IMR-90 (cell line): ENCODE results near the gene TANGO6. TPM values are rescaled to one million over a fixed set of nuclear protein-coding genes. Genes with fewer than 3 reads are reported as not detected.

Experiments used
- ATAC-seq: fragments of 200-7000 bp; cut with Tn5 transposase; 2 replicates; pipeline ENCODE4 v1.9.1; 2020; ENCODE audit warnings: low read depth, mild to moderate bottlenecking, moderate library complexity
- BruUV-seq: library from RNA; stranded (reverse); fragments of 400-500 nt; replicated peaks from 2 replicates; lab custom pipeline; 2021; lab: Mats Ljungman, UMichigan
- CTCF ChIA-PET: fragments of 300-600 bp; formaldehyde crosslinking; extraction: SDS; loops from one replicate; lab custom pipeline; 2021; ENCODE audit warnings: antibody characterized with exemption; lab: Yijun Ruan, JAX
- POLR2A ChIA-PET: fragments of 300-600 bp; sonication (Branson Sonifier 250); formaldehyde crosslinking; loops from one replicate; lab custom pipeline; 2022; ENCODE audit warnings: antibody characterized with exemption; ENCODE audit not compliant: unreplicated experiment; lab: Charles Lee
- DNase-seq: peaks from one replicate; pipeline ENCODE4 v3.0.0; 2013
- H2AFZ ChIP-seq: replicated peaks from 2 replicates; pipeline ENCODE3; 2013; ENCODE audit warnings: low read length, mild to moderate bottlenecking; ENCODE audit not compliant: poor library complexity
- H2AK5ac ChIP-seq: 2 replicates; pipeline ENCODE4 v1.6.1; 2013; ENCODE audit warnings: low read depth, low read length, inconsistent platforms
- H2AK9ac ChIP-seq: replicated peaks from 2 replicates; pipeline ENCODE3; 2013; ENCODE audit warnings: mild to moderate bottlenecking, low read depth, low read length, moderate library complexity; ENCODE audit not compliant: poor library complexity
- H2BK120ac ChIP-seq: 2 replicates; pipeline ENCODE4 v1.6.1; 2013; ENCODE audit warnings: low read depth, low read length, inconsistent platforms
- H2BK15ac ChIP-seq: 3 replicates; pipeline ENCODE4 v1.6.1; 2013; ENCODE audit warnings: low read depth, low read length, inconsistent platforms
- H2BK20ac ChIP-seq: 2 replicates; pipeline ENCODE4 v1.6.1; 2013; ENCODE audit warnings: low read depth, mild to moderate bottlenecking, inconsistent platforms, low read length, moderate library complexity
- H2BK5ac ChIP-seq: 2 replicates; pipeline ENCODE4 v1.6.1; 2013; ENCODE audit warnings: mild to moderate bottlenecking, low read depth, low read length, inconsistent platforms; ENCODE audit not compliant: poor library complexity, severe bottlenecking
- H3K14ac ChIP-seq: replicated peaks from 2 replicates; pipeline ENCODE4 v1.6.1; 2013; ENCODE audit warnings: low read depth, low read length, inconsistent platforms
- H3K18ac ChIP-seq: 2 replicates; pipeline ENCODE4 v1.6.1; 2013; ENCODE audit warnings: low read depth, low read length, control low read depth
- H3K23ac ChIP-seq: 2 replicates; pipeline ENCODE4 v1.6.1; 2013; ENCODE audit warnings: low read depth, low read length, inconsistent platforms
- H3K27ac ChIP-seq: 2 replicates; pipeline ENCODE4 v1.5.1; 2013; ENCODE audit warnings: mild to moderate bottlenecking, control low read depth, low read length; ENCODE audit not compliant: insufficient read depth
- H3K27me3 ChIP-seq: 2 replicates; pipeline ENCODE4 v1.6.1; 2013; ENCODE audit warnings: low read length; ENCODE audit not compliant: control insufficient read depth, insufficient read depth
- H3K36me3 ChIP-seq: 2 replicates; pipeline ENCODE4 v1.6.1; 2013; ENCODE audit warnings: low read length, mixed read lengths; ENCODE audit not compliant: control insufficient read depth, insufficient read depth
- H3K4ac ChIP-seq: 2 replicates; pipeline ENCODE4 v1.6.1; 2013; ENCODE audit warnings: low read depth, low read length, inconsistent platforms
- H3K4me1 ChIP-seq: 2 replicates; pipeline ENCODE4 v1.6.1; 2013; ENCODE audit warnings: low read length, mixed read lengths; ENCODE audit not compliant: control insufficient read depth, insufficient read depth
- H3K4me2 ChIP-seq: 2 replicates; pipeline ENCODE4 v1.6.1; 2013; ENCODE audit warnings: low read depth, mild to moderate bottlenecking, control low read depth, low read length, moderate library complexity
- H3K4me3 ChIP-seq: 2 replicates; pipeline ENCODE4 v1.5.1; 2013; ENCODE audit warnings: low read depth, mild to moderate bottlenecking, control low read depth, low read length, moderate library complexity; ENCODE audit not compliant: insufficient read depth
- H3K56ac ChIP-seq: 2 replicates; pipeline ENCODE4 v1.6.1; 2013; ENCODE audit warnings: low read length, inconsistent platforms; ENCODE audit not compliant: insufficient read depth; ENCODE audit errors: extremely low read depth
- H3K79me1 ChIP-seq, 2 experiments: 2 replicates each; pipeline ENCODE4 v1.6.1; 2013; ENCODE audit warnings: low read length in 2 of 2, inconsistent platforms in 1 of 2, low read depth in 1 of 2
- H3K9ac ChIP-seq: 2 replicates; pipeline ENCODE4 v1.6.1; 2013; ENCODE audit warnings: low read depth, low read length, control low read depth
- H3K9me1 ChIP-seq: 2 replicates; pipeline ENCODE4 v1.6.1; 2013; ENCODE audit warnings: low read length, inconsistent platforms; ENCODE audit not compliant: insufficient read depth
- H3K9me3 ChIP-seq: 2 replicates; pipeline ENCODE4 v1.6.1; 2013; ENCODE audit warnings: low read length; ENCODE audit not compliant: control insufficient read depth, insufficient read depth
- H4K20me1 ChIP-seq: 2 replicates; pipeline ENCODE4 v1.6.1; 2013; ENCODE audit warnings: low read length, inconsistent platforms; ENCODE audit not compliant: insufficient read depth
- H4K5ac ChIP-seq: 2 replicates; pipeline ENCODE4 v1.6.1; 2013; ENCODE audit warnings: mild to moderate bottlenecking, low read depth, low read length, control low read depth
- H4K8ac ChIP-seq, 2 experiments: 2 replicates each; pipeline ENCODE4 v1.6.1; 2013; ENCODE audit warnings: low read depth in 2 of 2, low read length in 2 of 2, control low read depth in 1 of 2, inconsistent platforms in 1 of 2
- H4K91ac ChIP-seq: 2 replicates; pipeline ENCODE4 v1.6.1; 2013; ENCODE audit warnings: low read depth, low read length, inconsistent platforms; ENCODE audit not compliant: insufficient read depth
- BHLHE40 ChIP-seq: fragments of 150-350 bp; IDR thresholded peaks from 2 replicates; pipeline ENCODE4 v1.6.1; 2016; ENCODE audit warnings: mild to moderate bottlenecking, low read depth, low read length
- CEBPB ChIP-seq: IDR thresholded peaks from 2 replicates; pipeline ENCODE4 v1.6.1; 2012; ENCODE audit warnings: low read depth, low read length, improper control_type of control experiment
- CHD1 ChIP-seq: IDR thresholded peaks from 2 replicates; pipeline ENCODE4 v1.6.1; 2012; ENCODE audit warnings: low read depth, low read length, improper control_type of control experiment
- CTCF ChIP-seq: conservative IDR thresholded peaks from 2 replicates; pipeline ENCODE4 v1.5.1; 2012; ENCODE audit warnings: mild to moderate bottlenecking, low read depth, low read length, improper control_type of control experiment
- ELK1 ChIP-seq: fragments of 150-350 bp; IDR thresholded peaks from 2 replicates; pipeline ENCODE4 v1.6.1; 2016; ENCODE audit warnings: low read depth, mild to moderate bottlenecking, low read length, moderate library complexity, borderline replicate concordance
- FOS ChIP-seq: fragments of 150-350 bp; IDR thresholded peaks from 2 replicates; pipeline ENCODE4 v1.6.1; 2016; ENCODE audit warnings: low read depth, low read length
- MAFK ChIP-seq: IDR thresholded peaks from 2 replicates; pipeline ENCODE4 v1.6.1; 2012; ENCODE audit warnings: low read depth, low read length, improper control_type of control experiment
- MAZ ChIP-seq: IDR thresholded peaks from 2 replicates; pipeline ENCODE4 v1.6.1; 2012; ENCODE audit warnings: low read depth, mild to moderate bottlenecking, low read length, improper control_type of control experiment, moderate library complexity, borderline replicate concordance
- MXI1 ChIP-seq: IDR thresholded peaks from 2 replicates; pipeline ENCODE4 v1.6.1; 2012; ENCODE audit warnings: low read depth, mild to moderate bottlenecking, low read length, moderate library complexity, borderline replicate concordance
- NFE2L2 ChIP-seq: fragments of 150-350 bp; IDR thresholded peaks from 2 replicates; pipeline ENCODE4 v1.6.1; 2016; ENCODE audit warnings: low read depth, mild to moderate bottlenecking, low read length
- POLR2A ChIP-seq: IDR thresholded peaks from 2 replicates; pipeline ENCODE4 v1.6.1; 2012; ENCODE audit warnings: mild to moderate bottlenecking, low read depth, low read length
- RAD21 ChIP-seq: IDR thresholded peaks from 2 replicates; pipeline ENCODE4 v1.6.1; 2012; ENCODE audit warnings: low read length, improper control_type of control experiment
- RCOR1 ChIP-seq: IDR thresholded peaks from 2 replicates; pipeline ENCODE4 v1.6.1; 2012; ENCODE audit warnings: mild to moderate bottlenecking, low read length, improper control_type of control experiment; ENCODE audit not compliant: insufficient replicate concordance
- RFX5 ChIP-seq: IDR thresholded peaks from 2 replicates; pipeline ENCODE4 v1.8.0; 2012; ENCODE audit warnings: low read depth, mild to moderate bottlenecking, low read length, moderate library complexity
- SMC3 ChIP-seq: fragments of 150-350 bp; IDR thresholded peaks from 2 replicates; pipeline ENCODE4 v1.6.1; 2016; ENCODE audit warnings: low read depth, mild to moderate bottlenecking, antibody characterized with exemption, low read length, moderate library complexity
- USF2 ChIP-seq: fragments of 150-350 bp; IDR thresholded peaks from 2 replicates; pipeline ENCODE4 v1.6.1; 2017; ENCODE audit warnings: mild to moderate bottlenecking, antibody characterized with exemption, low read length, low read depth
- whole genome bisulfite sequencing, 2 experiments: methylation state at CpG; one replicate each; pipeline versions ENCODE4 v1.1.5 to v1.1.7; 2013; ENCODE audit warnings: missing lambda C conversion rate in 2 of 2; ENCODE audit not compliant: insufficient read length in 1 of 2; ENCODE audit errors: extremely low coverage in 2 of 2; 5-methylcytosine and 5-hydroxymethylcytosine counted together
- dilution Hi-C: fragments of 300-500 bp; cut with HindIII; formaldehyde crosslinking; loops from one replicate; pipeline ENCODE4 v1.14.3; 2018; ENCODE audit warnings: low sequenced_read_pairs; ENCODE audit not compliant: unreplicated experiment
- in situ Hi-C: fragments of 300-500 bp; cut with MboI; formaldehyde crosslinking; loops from 3 replicates; pipeline ENCODE4 v1.14.3; 2019; ENCODE audit warnings: low sequenced_read_pairs, inconsistent platforms, mixed read lengths
- intact Hi-C: fragments of 100-400 bp; cut with micrococcal nuclease; formaldehyde crosslinking; loops from 2 replicates; pipeline ENCODE4 v1.10.0; 2022
- polyA plus RNA-seq, 3 experiments: library from polyadenylated mRNA; depleted of rRNA; stranded (reverse); fragments of >200 nt; gene quantifications; 2 replicates each; pipeline ENCODE4 v1.2.3, GENCODE V29; 2012; ENCODE audit warnings: low replicate concordance in 1 of 3
- total RNA-seq: library from RNA; depleted of rRNA; stranded (reverse); fragments of >200 nt; gene quantifications from 2 replicates; pipeline ENCODE4 v1.2.3, GENCODE V29; 2012

The TANGO6 gene
- total and polyA plus RNA-seq, 2 of the 4 experiments (the other 2 are of a cell fraction), result 6.7 to 22.4 TPM

- Histone ChIP-seq H3K27me3 (no peaks in the 10 kb centered on the region), H2BK15ac (no peak overlapping the region), H3K18ac (no peak overlapping the region), H2BK5ac (no peak overlapping the region), H2AFZ (no peak overlapping the region), H4K8ac (no peak overlapping the region), H2AK5ac (no peak overlapping the region), H3K9me1 (0 out of 2 replicates have a peak, but pooled peaks cover 4% of the 10 kb centered on the region), H3K79me1 (no peaks in the 10 kb centered on the region), H2AK9ac (no peak overlapping the region), H4K20me1 (no peaks in the 10 kb centered on the region), H3K56ac (no peak overlapping the region), H3K14ac (no peak overlapping the region), H3K27ac (no peak overlapping the region), H3K9me3 (no peaks in the 10 kb centered on the region), H2BK120ac (no peak overlapping the region), H4K91ac (no peak overlapping the region), H3K4me2 (no peak overlapping the region), H2BK20ac (no peak overlapping the region), H3K9ac (no peak overlapping the region), H3K4me1 (peaks cover 2% of the 10 kb centered on the region), H3K23ac (no peak overlapping the region), H4K5ac (no peak overlapping the region), H3K4me3 (no peak overlapping the region), H3K36me3 (peaks cover 1% of the 10 kb centered on the region; the same call in 1 of the 2 replicates), H3K4ac (no peak overlapping the region)
- no peak for TF ChIP-seq FOS
- TF ChIP-seq SMC3, result no peak
- TF ChIP-seq CHD1, result no peak
- no peak for TF ChIP-seq MAFK
- no peak for TF ChIP-seq RFX5
- TF ChIP-seq BHLHE40, result no peak
- no peak for TF ChIP-seq RCOR1
- TF ChIP-seq RAD21, result no peak
- no peak for TF ChIP-seq ELK1
- TF ChIP-seq USF2, result no peak
- no peak for TF ChIP-seq MAZ
- TF ChIP-seq MXI1, result no peak
- no peak for TF ChIP-seq POLR2A
- no peak for TF ChIP-seq CTCF
- no peak for TF ChIP-seq NFE2L2
- no peak for TF ChIP-seq CEBPB
- ChIA-PET CTCF (no interaction called here), POLR2A (no interaction called here)
- dilution Hi-C loops (no loop called here), intact Hi-C loops (no loop called here), in situ Hi-C loops (no loop called here)
- WGBS, 2 experiments, result no CpG with 5 or more reads among the region's 4 CpGs
- BruUV-seq, result no TSS peak
- ATAC-seq (no peak), DNase-seq (no peak)
Observed at GRCh38 chr16:68898026-68898425, 54.7 kb downstream of the TANGO6 start.
